ENCODE data around the gene DUOXA2. TPM values are rescaled to one million over a fixed set of nuclear protein-coding genes. Genes with fewer than 3 reads are reported as not detected.

The DUOXA2 gene
- total and polyA plus RNA-seq, 2 donors (not counting 1 experiment from before 2014, with no cell fraction given) = not detected

GRCh38 chr15:45129651-45130129 is 15.6 kb downstream of the DUOXA2 start, which contains the start of the genes DUOX1 and DUOXA1:
TSS of gene DUOX1 (plus strand) at chr15:45129994. CDS start at chr15:45131967, 1,973 bp downstream.
TSS of gene DUOXA1 (minus strand) at chr15:45129879. CDS start at chr15:45123014, 6,865 bp downstream.
- Histone ChIP-seq H3K79me2 (ENCODE audit: control insufficient read depth, insufficient read depth, low read length) (no peaks in the 10 kb centered on the region), H3K27me3 (ENCODE audit: control insufficient read depth, insufficient read depth, low read length) (peaks cover 68% of the 10 kb centered on the region), H3K4me1 (ENCODE audit: control insufficient read depth, extremely low read depth, insufficient read depth, low read length) (no peaks in the 10 kb centered on the region), H3K27ac (ENCODE audit: insufficient read depth, low read length) (no peak within 1 kb of the TSS), H2AFZ (ENCODE audit: low read length) (no peak within 1 kb of the TSS), H3K4me2 (ENCODE audit: extremely low read depth, insufficient read depth, low read length) (no peak within 1 kb of the TSS), H3K9me3 (ENCODE audit: control insufficient read depth, insufficient read depth, low read depth, low read length) (no peaks in the 10 kb centered on the region), H3K9ac (ENCODE audit: insufficient read depth, low read length) (no peak within 1 kb of the TSS), H3K36me3 (ENCODE audit: control insufficient read depth, insufficient read depth, low read length) (no peaks in the 10 kb centered on the region), H3K4me3 (replicated peaks in 1 of 4; ENCODE audit: control extremely low read depth in 1 of 4, insufficient read depth in 1 of 4, low read depth in 3 of 4, low read length in 4 of 4) (no peak within 1 kb of the TSS), H4K20me1 (ENCODE audit: control insufficient read depth, extremely low read depth, insufficient read depth, low read length) (no peaks in the 10 kb centered on the region)
- TF ChIP-seq EZH2 (IDR thresholded peaks at IDR 0.05; ENCODE audit: low read length, missing control alignments) (no peak), CTCF (conservative IDR thresholded peaks at IDR 0.05 in 1 of 2, IDR thresholded peaks at IDR 0.05 in 1 of 2; ENCODE audit: low read depth in 1 of 2, low read length in 2 of 2) (no peak)
- no peak for DNase-seq (ENCODE audit: low read depth in 2 of 2)

- H3K27me3 ChIP-seq (ENCODE audit: control insufficient read depth, insufficient read depth, low read length) = peaks cover 70% of the 10 kb centered on the region
- H3K9me3 ChIP-seq (ENCODE audit: control insufficient read depth, insufficient read depth, low read depth, low read length) = no peaks in the 10 kb centered on the region
- no peak overlapping the region for H3K27ac ChIP-seq (ENCODE audit: insufficient read depth, low read length)
- H3K4me2 ChIP-seq (ENCODE audit: extremely low read depth, insufficient read depth, low read length) = no peak overlapping the region
- peak; percentile 40 for TF ChIP-seq EZH2 (IDR thresholded peaks at IDR 0.05; ENCODE audit: low read length, missing control alignments)
- TF ChIP-seq CTCF (conservative IDR thresholded peaks at IDR 0.05 in 1 of 2, IDR thresholded peaks at IDR 0.05 in 1 of 2; ENCODE audit: low read depth in 1 of 2, low read length in 2 of 2) = no peak
- no peaks in the 10 kb centered on the region for H3K4me1 ChIP-seq (ENCODE audit: control insufficient read depth, extremely low read depth, insufficient read depth, low read length)
- no peaks in the 10 kb centered on the region for H4K20me1 ChIP-seq (ENCODE audit: control insufficient read depth, extremely low read depth, insufficient read depth, low read length)
- H3K36me3 ChIP-seq (ENCODE audit: control insufficient read depth, insufficient read depth, low read length) = no peaks in the 10 kb centered on the region
- H3K9ac ChIP-seq (ENCODE audit: insufficient read depth, low read length) = no peak overlapping the region
- no peak overlapping the region for H2AFZ ChIP-seq (ENCODE audit: low read length)
- no peak overlapping the region for H3K4me3 ChIP-seq (replicated peaks in 1 of 4; ENCODE audit: control extremely low read depth in 1 of 4, insufficient read depth in 1 of 4, low read depth in 3 of 4, low read length in 4 of 4)
- H3K79me2 ChIP-seq (ENCODE audit: control insufficient read depth, insufficient read depth, low read length) = no peaks in the 10 kb centered on the region
- no peak for DNase-seq (ENCODE audit: low read depth in 2 of 2)
Measured at GRCh38 chr15:45130291-45131000, 16.3 kb downstream of the DUOXA2 start.

DNA sequence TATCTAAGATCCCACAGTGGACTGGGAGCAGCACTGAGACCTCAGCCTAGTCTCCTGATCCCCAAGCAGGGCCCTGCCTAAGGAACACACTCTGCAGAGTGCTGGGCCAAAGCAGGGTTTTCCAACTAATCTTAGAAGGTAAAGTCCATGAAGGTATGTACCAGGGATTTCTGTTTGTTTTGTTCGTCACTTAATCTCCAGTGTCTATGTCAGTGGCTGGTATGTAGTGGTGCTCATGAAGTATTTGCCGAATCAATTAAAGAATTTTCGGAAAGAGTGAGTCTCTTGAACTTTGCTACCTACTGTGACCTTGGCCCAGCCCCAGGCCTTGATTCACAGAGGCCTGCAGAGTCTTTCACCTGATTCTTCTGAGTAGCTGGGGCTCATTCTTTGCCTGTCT is 17.4 kb downstream of the DUOXA2 start:
- H2AFZ ChIP-seq (ENCODE audit: low read length) = no peak overlapping the region
- no peaks in the 10 kb centered on the region for H3K4me1 ChIP-seq (ENCODE audit: control insufficient read depth, extremely low read depth, insufficient read depth, low read length)
- no peak overlapping the region for H3K4me2 ChIP-seq (ENCODE audit: extremely low read depth, insufficient read depth, low read length)
- TF ChIP-seq EZH2 (IDR thresholded peaks at IDR 0.05; ENCODE audit: low read length, missing control alignments) (no peak), CTCF (conservative IDR thresholded peaks at IDR 0.05 in 1 of 2, IDR thresholded peaks at IDR 0.05 in 1 of 2; ENCODE audit: low read depth in 1 of 2, low read length in 2 of 2) (no peak)
- H4K20me1 ChIP-seq (ENCODE audit: control insufficient read depth, extremely low read depth, insufficient read depth, low read length) = no peaks in the 10 kb centered on the region
- H3K27me3 ChIP-seq (ENCODE audit: control insufficient read depth, insufficient read depth, low read length) = peaks cover 65% of the 10 kb centered on the region
- H3K27ac ChIP-seq (ENCODE audit: insufficient read depth, low read length) = no peak overlapping the region
- no peaks in the 10 kb centered on the region for H3K9me3 ChIP-seq (ENCODE audit: control insufficient read depth, insufficient read depth, low read depth, low read length)
- no peaks in the 10 kb centered on the region for H3K36me3 ChIP-seq (ENCODE audit: control insufficient read depth, insufficient read depth, low read length)
- DNase-seq (ENCODE audit: low read depth in 2 of 2) = no peak
- H3K9ac ChIP-seq (ENCODE audit: insufficient read depth, low read length) = no peak overlapping the region
- H3K4me3 ChIP-seq (replicated peaks in 1 of 4; ENCODE audit: control extremely low read depth in 1 of 4, insufficient read depth in 1 of 4, low read depth in 3 of 4, low read length in 4 of 4) = no peak overlapping the region
- H3K79me2 ChIP-seq (ENCODE audit: control insufficient read depth, insufficient read depth, low read length) = no peaks in the 10 kb centered on the region
